Ascending aorta (tissue), 2 donors: Measurements from ENCODE around the gene FHIP1B. TPM values are rescaled to one million over a fixed set of nuclear protein-coding genes. Genes with fewer than 3 reads are reported as not detected.

ENCODE experiments used
- DNase-seq, 2 donors: peaks; one replicate each; pipeline ENCODE4 v3.0.0-alpha.2; 2019; ENCODE audit warnings: low spot score in 2 of 2
- H3K27ac ChIP-seq, 2 donors: fragments of 200-600 bp; sonication (generic); one replicate each; pipeline ENCODE4 v1.5.1; 2016 to 2017; ENCODE audit warnings: mild to moderate bottlenecking in 1 of 2
- H3K27me3 ChIP-seq: fragments of 200-600 bp; sonication (generic); one replicate; pipeline ENCODE4 v1.5.1; 2017
- H3K36me3 ChIP-seq, 2 donors: fragments of 200-600 bp; sonication (generic); one replicate each; pipeline ENCODE4 v1.5.1; 2016
- H3K4me1 ChIP-seq, 2 donors: fragments of 200-600 bp; sonication (generic); one replicate each; pipeline ENCODE4 v1.5.1; 2016 to 2017; ENCODE audit warnings: mild to moderate bottlenecking in 1 of 2
- H3K4me3 ChIP-seq, 2 donors: fragments of 200-600 bp; sonication (generic); one replicate each; pipeline ENCODE4 v1.5.1; 2016 to 2017; ENCODE audit warnings: mild to moderate bottlenecking in 1 of 2
- H3K9me3 ChIP-seq, 2 donors: fragments of 200-600 bp; sonication (generic); one replicate each; pipeline ENCODE4 v1.5.1; 2016
- intact Hi-C: fragments of 100-400 bp; cut with DNase I; formaldehyde crosslinking; loops from one replicate; pipeline ENCODE4 v1.15.1; 2023
- total RNA-seq: library from RNA; depleted of rRNA; stranded (reverse); fragments of >200 nt; gene quantifications from one replicate; pipeline ENCODE4 v1.1.0, GENCODE V29; 2016
- TF ChIP-seq, protein P1 (sequence below), 3 experiments: fragments of 200-600 bp in 2 of 3; fragments of 450-650 bp in 1 of 3; sonication (generic) in 2 of 3; IDR thresholded peaks; one replicate each; pipeline ENCODE4 v1.5.1; 2016 to 2019; ENCODE audit warnings: antibody characterized with exemption in 3 of 3, mild to moderate bottlenecking in 1 of 3, moderate library complexity in 1 of 3

The FHIP1B gene
- total RNA-seq, 1 donor from 2014 or later = 31.9 TPM

DNA sequence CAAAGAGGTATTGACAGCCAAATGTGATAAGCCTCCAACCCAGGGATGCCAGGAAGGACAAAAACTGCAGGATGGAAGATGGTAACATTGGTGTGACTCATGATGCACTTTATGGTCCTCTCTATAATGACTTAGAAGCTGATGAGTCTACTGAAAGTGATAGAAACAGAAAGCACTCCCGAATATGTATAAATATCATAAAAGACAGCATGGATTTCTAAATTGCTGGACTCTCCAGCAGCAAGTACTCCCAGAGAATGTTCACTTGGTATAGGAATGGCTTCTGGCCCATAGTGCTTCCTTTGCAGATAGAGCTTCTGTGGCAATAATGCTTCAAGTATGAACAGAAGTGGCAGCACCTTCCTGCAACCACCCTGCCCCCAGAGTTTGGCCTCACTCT, 64.2 kb downstream of the FHIP1B start, which contains the start of gene OR52B2:
Gene OR52B2 (minus strand): TSS at position 101 of the 400 bp plus-strand sequence. CDS start 0 bp downstream, at position 101.
- Histone ChIP-seq H3K27ac (no peak within 1 kb of the TSS), H3K27me3 (no peaks in the 10 kb centered on the region), H3K9me3 (peaks cover 0 to 3% of the 10 kb centered on the region in 2 donors), H3K4me1 (no peaks in the 10 kb centered on the region), H3K36me3 (no peaks in the 10 kb centered on the region), H3K4me3 (no peak within 1 kb of the TSS)
- intact Hi-C loops = no loop called here
- no peak for DNase-seq
- TF ChIP-seq, protein P1, sequence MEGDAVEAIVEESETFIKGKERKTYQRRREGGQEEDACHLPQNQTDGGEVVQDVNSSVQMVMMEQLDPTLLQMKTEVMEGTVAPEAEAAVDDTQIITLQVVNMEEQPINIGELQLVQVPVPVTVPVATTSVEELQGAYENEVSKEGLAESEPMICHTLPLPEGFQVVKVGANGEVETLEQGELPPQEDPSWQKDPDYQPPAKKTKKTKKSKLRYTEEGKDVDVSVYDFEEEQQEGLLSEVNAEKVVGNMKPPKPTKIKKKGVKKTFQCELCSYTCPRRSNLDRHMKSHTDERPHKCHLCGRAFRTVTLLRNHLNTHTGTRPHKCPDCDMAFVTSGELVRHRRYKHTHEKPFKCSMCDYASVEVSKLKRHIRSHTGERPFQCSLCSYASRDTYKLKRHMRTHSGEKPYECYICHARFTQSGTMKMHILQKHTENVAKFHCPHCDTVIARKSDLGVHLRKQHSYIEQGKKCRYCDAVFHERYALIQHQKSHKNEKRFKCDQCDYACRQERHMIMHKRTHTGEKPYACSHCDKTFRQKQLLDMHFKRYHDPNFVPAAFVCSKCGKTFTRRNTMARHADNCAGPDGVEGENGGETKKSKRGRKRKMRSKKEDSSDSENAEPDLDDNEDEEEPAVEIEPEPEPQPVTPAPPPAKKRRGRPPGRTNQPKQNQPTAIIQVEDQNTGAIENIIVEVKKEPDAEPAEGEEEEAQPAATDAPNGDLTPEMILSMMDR (IDR thresholded peaks at IDR 0.05) = no peak

Other genes with a start within 250 kb of the FHIP1B start
- not detected for gene OR52L1, start 247.7 kb downstream of the FHIP1B start, total RNA-seq
- gene OR56A4, start 227.7 kb downstream of the FHIP1B start, total RNA-seq = not detected
- not detected for gene OR56A1, start 203.9 kb downstream of the FHIP1B start, total RNA-seq
- gene OR56B4, start 127.0 kb downstream of the FHIP1B start, total RNA-seq = not detected
- gene OR52B2, start 64.3 kb downstream of the FHIP1B start, total RNA-seq = not detected
- not detected for gene OR52W1, start 35.4 kb downstream of the FHIP1B start, total RNA-seq
- gene C11orf42, start 29.1 kb downstream of the FHIP1B start, total RNA-seq = not detected
- not detected for gene CNGA4, start 4.5 kb upstream of the FHIP1B start, total RNA-seq
- gene CCKBR, start 25.2 kb upstream of the FHIP1B start, total RNA-seq = not detected
- gene CAVIN3, start 85.9 kb upstream of the FHIP1B start, total RNA-seq = 596 TPM
- gene SMPD1, start 155.8 kb upstream of the FHIP1B start, total RNA-seq = 48.6 TPM
- gene APBB1, start 184.5 kb upstream of the FHIP1B start, total RNA-seq = 29.2 TPM
- 16.8 TPM for gene HPX, start 206.4 kb upstream of the FHIP1B start, total RNA-seq
- gene TRIM3, start 239.3 kb upstream of the FHIP1B start, total RNA-seq = 33.8 TPM
- gene ARFIP2, start 246.7 kb upstream of the FHIP1B start, total RNA-seq = 87.8 TPM
- gene TIMM10B, start 246.9 kb upstream of the FHIP1B start, total RNA-seq = 19.2 TPM